ENCODE measurements around the gene C10orf90. TPM values are rescaled to one million over a fixed set of nuclear protein-coding genes. Genes with fewer than 3 reads are reported as not detected.

The C10orf90 gene
- total RNA-seq, 1 experiment from 2014 or later = not detected

GRCh38 chr10:126478546-126478945, 191.9 kb downstream of the C10orf90 start:
- Histone ChIP-seq H3K27me3 (ENCODE audit: insufficient read depth, low read length) (no peaks in the 10 kb centered on the region), H3T11ph (ENCODE audit: low read length) (no peak overlapping the region), H3K79me2 (ENCODE audit: insufficient read depth, low read length) (no peaks in the 10 kb centered on the region), H3K23me2 (ENCODE audit: insufficient read length, low read depth, low read length, poor library complexity, severe bottlenecking) (no peaks in the 10 kb centered on the region), H4K20me1 (ENCODE audit: control insufficient read depth, insufficient read depth, insufficient read length) (no peaks in the 10 kb centered on the region), H3K18ac (ENCODE audit: insufficient read length, low read depth, low read length) (no peak overlapping the region), H3K14ac (ENCODE audit: insufficient read depth, low read length) (no peak overlapping the region), H4K8ac (replicated peaks; ENCODE audit: insufficient read length, low read depth, low read length) (no peak overlapping the region), H2BK12ac (ENCODE audit: insufficient read length, low read depth, low read length) (no peak overlapping the region), H2AFZ (ENCODE audit: low read length) (no peak overlapping the region), H2BK15ac (ENCODE audit: low read depth, low read length) (no peak overlapping the region), H3K23ac (ENCODE audit: insufficient read length, low read depth, low read length) (no peak overlapping the region), H4K91ac (ENCODE audit: insufficient read length, low read depth, low read length) (no peak overlapping the region), H3K4ac (ENCODE audit: low read depth, low read length) (no peak overlapping the region), H3K4me1 (ENCODE audit: insufficient read depth, low read length) (no peaks in the 10 kb centered on the region), H2BK20ac (ENCODE audit: low read depth, low read length, poor library complexity, severe bottlenecking) (no peak overlapping the region), H3K4me2 (ENCODE audit: insufficient read depth, insufficient read length, low read length) (no peak overlapping the region), H2BK120ac (ENCODE audit: low read depth, low read length, poor library complexity, severe bottlenecking) (no peak overlapping the region), H3K9ac (ENCODE audit: extremely low read depth, insufficient read length, low read length) (no peak overlapping the region), H2AK5ac (ENCODE audit: insufficient read length, low read length) (no peak overlapping the region), H3K27ac (ENCODE audit: insufficient read length, low read depth, low read length) (no peak overlapping the region), H2BK5ac (ENCODE audit: insufficient read length, low read length) (no peak overlapping the region), H3K56ac (ENCODE audit: insufficient read length, low read depth, low read length) (no peak overlapping the region), H3K9me3 (ENCODE audit: control insufficient read depth, low read depth, low read length) (no peaks in the 10 kb centered on the region), H4K5ac (ENCODE audit: insufficient read length, low read depth, low read length) (no peak overlapping the region), H3K79me1 (ENCODE audit: insufficient read depth, low read depth, low read length, poor library complexity, severe bottlenecking) (no peaks in the 10 kb centered on the region)
- WGBS (ENCODE audit: extremely low coverage, insufficient read length, low lambda C conversion rate) = no CpG with 5 or more reads among the region's 6 CpGs
- TF ChIP-seq, protein P1, sequence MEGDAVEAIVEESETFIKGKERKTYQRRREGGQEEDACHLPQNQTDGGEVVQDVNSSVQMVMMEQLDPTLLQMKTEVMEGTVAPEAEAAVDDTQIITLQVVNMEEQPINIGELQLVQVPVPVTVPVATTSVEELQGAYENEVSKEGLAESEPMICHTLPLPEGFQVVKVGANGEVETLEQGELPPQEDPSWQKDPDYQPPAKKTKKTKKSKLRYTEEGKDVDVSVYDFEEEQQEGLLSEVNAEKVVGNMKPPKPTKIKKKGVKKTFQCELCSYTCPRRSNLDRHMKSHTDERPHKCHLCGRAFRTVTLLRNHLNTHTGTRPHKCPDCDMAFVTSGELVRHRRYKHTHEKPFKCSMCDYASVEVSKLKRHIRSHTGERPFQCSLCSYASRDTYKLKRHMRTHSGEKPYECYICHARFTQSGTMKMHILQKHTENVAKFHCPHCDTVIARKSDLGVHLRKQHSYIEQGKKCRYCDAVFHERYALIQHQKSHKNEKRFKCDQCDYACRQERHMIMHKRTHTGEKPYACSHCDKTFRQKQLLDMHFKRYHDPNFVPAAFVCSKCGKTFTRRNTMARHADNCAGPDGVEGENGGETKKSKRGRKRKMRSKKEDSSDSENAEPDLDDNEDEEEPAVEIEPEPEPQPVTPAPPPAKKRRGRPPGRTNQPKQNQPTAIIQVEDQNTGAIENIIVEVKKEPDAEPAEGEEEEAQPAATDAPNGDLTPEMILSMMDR (conservative IDR thresholded peaks at IDR 0.05) = no peak
- no peak overlapping the region for H3K27ac Mint-ChIP-seq
- no peaks in the 10 kb centered on the region; a peak in 1 of 5 replicates for H3K9me3 Mint-ChIP-seq
- DNase-seq = no peak
- no peak overlapping the region for H3K4me3 Mint-ChIP-seq
- no peaks in the 10 kb centered on the region for H3K36me3 Mint-ChIP-seq (ENCODE audit: insufficient read depth in 1 of 3, low read depth in 3 of 3)
- no peaks in the 10 kb centered on the region; the same call in none of the 2 replicates for H3K27me3 Mint-ChIP-seq (ENCODE audit: low read depth)
- peaks cover 0 to 10% of the 10 kb centered on the region in 2 experiments; a peak in 3 of 4 replicates for H3K4me1 Mint-ChIP-seq

Measured in H9 (cell line).